ENCODE data around the gene EGLN3. TPM values are rescaled to one million over a fixed set of nuclear protein-coding genes. Genes with fewer than 3 reads are reported as not detected.
"Not testable (repeated sequence)": the region's sequence is repeated elsewhere in the genome, so short reads cannot be mapped to it uniquely, and the experiment has no call there.

EGLN3 gene
- total RNA-seq, 2 experiments from 2014 or later: 12.8 to 14.4 TPM

GRCh38 chr14:33978892-33979612 lies 28.2 kb upstream of the EGLN3 start:
- H3K9me3 Mint-ChIP-seq: peaks cover 2% of the 10 kb centered on the region
- no peak overlapping the region for H3K4me3 Mint-ChIP-seq
- ATAC-seq (ENCODE audit: low read depth) (no peak), DNase-seq (no peak)
- H3K36me3 Mint-ChIP-seq: peaks cover 2% of the 10 kb centered on the region
- POLR2A ChIA-PET: no interaction called here
- H3K27me3 Mint-ChIP-seq: peaks cover 14% of the 10 kb centered on the region
- no peak overlapping the region for H3K27ac Mint-ChIP-seq
- H3K4me1 Mint-ChIP-seq: peaks cover 14% of the 10 kb centered on the region

GRCh38 chr14:33972583-33973081 lies 21.8 kb upstream of the EGLN3 start:
- H3K27ac Mint-ChIP-seq: no peak overlapping the region
- H3K27me3 Mint-ChIP-seq: peaks cover 29% of the 10 kb centered on the region
- POLR2A ChIA-PET: no interaction called here
- no peak for DNase-seq
- H3K9me3 Mint-ChIP-seq: peaks cover 2% of the 10 kb centered on the region
- no peak overlapping the region for H3K4me3 Mint-ChIP-seq
- H3K4me1 Mint-ChIP-seq: no peaks in the 10 kb centered on the region
- no peaks in the 10 kb centered on the region for H3K36me3 Mint-ChIP-seq
- no peak for ATAC-seq (ENCODE audit: low read depth)

- POLR2A ChIA-PET, H3K27ac Mint-ChIP-seq, H3K4me1 Mint-ChIP-seq: not testable (repeated sequence)
These were observed 19.0 kb upstream of the EGLN3 start for GRCh38 chr14:33969846-33970245.

GRCh38 chr14:33968722-33969121 lies 17.8 kb upstream of the EGLN3 start:
- Mint-ChIP-seq H3K4me1 (no peaks in the 10 kb centered on the region), H3K27me3 (peaks cover 20% of the 10 kb centered on the region), H3K36me3 (no peaks in the 10 kb centered on the region), H3K4me3 (no peak overlapping the region), H3K27ac (no peak overlapping the region), H3K9me3 (peaks cover 2% of the 10 kb centered on the region)
- ATAC-seq (ENCODE audit: low read depth) (no peak), DNase-seq (no peak)
- POLR2A ChIA-PET: no interaction called here

More at GRCh38 chr14:33969846-33970245, 19.0 kb upstream of the EGLN3 start:
- not testable (repeated sequence) for ATAC-seq (ENCODE audit: low read depth); H3K36me3 Mint-ChIP-seq; H3K4me3 Mint-ChIP-seq; DNase-seq; H3K9me3 Mint-ChIP-seq
- peaks cover 25% of the 10 kb centered on the region for H3K27me3 Mint-ChIP-seq

- H3K4me3 Mint-ChIP-seq: no peak overlapping the region
- peaks cover 4% of the 10 kb centered on the region for H3K36me3 Mint-ChIP-seq
- H3K4me1 Mint-ChIP-seq: peaks cover 1% of the 10 kb centered on the region
- H3K27me3 Mint-ChIP-seq: peaks cover 18% of the 10 kb centered on the region
- POLR2A ChIA-PET: no interaction called here
- H3K9me3 Mint-ChIP-seq: peaks cover 7% of the 10 kb centered on the region
- no peak for DNase-seq
- H3K27ac Mint-ChIP-seq: no peak overlapping the region
- ATAC-seq (ENCODE audit: low read depth): no peak
These were observed 16.3 kb upstream of the EGLN3 start for GRCh38 chr14:33967138-33967537.

- Mint-ChIP-seq H3K9me3 (peaks cover 6% of the 10 kb centered on the region), H3K36me3 (peaks cover 4% of the 10 kb centered on the region), H3K27ac (no peak overlapping the region), H3K27me3 (peaks cover 19% of the 10 kb centered on the region), H3K4me3 (no peak overlapping the region), H3K4me1 (peaks cover 3% of the 10 kb centered on the region)
- DNase-seq (no peak), ATAC-seq (ENCODE audit: low read depth) (no peak)
- POLR2A ChIA-PET: no interaction called here
These were observed 15.4 kb upstream of the EGLN3 start for GRCh38 chr14:33966276-33966675.

- no peak overlapping the region for H3K27ac Mint-ChIP-seq
These were observed 13.9 kb upstream of the EGLN3 start for GRCh38 chr14:33964599-33965317.

GRCh38 chr14:33963892-33964291 lies 13.0 kb upstream of the EGLN3 start:
- H3K36me3 Mint-ChIP-seq: peaks cover 4% of the 10 kb centered on the region
- peaks cover 8% of the 10 kb centered on the region for H3K9me3 Mint-ChIP-seq
- DNase-seq (no peak), ATAC-seq (ENCODE audit: low read depth) (no peak)
- H3K4me3 Mint-ChIP-seq: no peak overlapping the region
- POLR2A ChIA-PET: no interaction called here
- H3K27ac Mint-ChIP-seq: no peak overlapping the region
- peaks cover 13% of the 10 kb centered on the region for H3K4me1 Mint-ChIP-seq
- H3K27me3 Mint-ChIP-seq: peaks cover 26% of the 10 kb centered on the region

More at GRCh38 chr14:33964599-33965317, 13.9 kb upstream of the EGLN3 start:
- Mint-ChIP-seq H3K9me3 (peaks cover 8% of the 10 kb centered on the region), H3K36me3 (peaks cover 4% of the 10 kb centered on the region), H3K4me3 (no peak overlapping the region), H3K4me1 (peaks cover 10% of the 10 kb centered on the region), H3K27me3 (peaks cover 22% of the 10 kb centered on the region)
- ATAC-seq (ENCODE audit: low read depth) (no peak), DNase-seq (no peak)
- POLR2A ChIA-PET: no interaction called here

GRCh38 chr14:33962466-33962865 lies 11.6 kb upstream of the EGLN3 start:
- H3K9me3 Mint-ChIP-seq; H3K36me3 Mint-ChIP-seq; DNase-seq; H3K27ac Mint-ChIP-seq; H3K4me3 Mint-ChIP-seq; ATAC-seq (ENCODE audit: low read depth); POLR2A ChIA-PET: not testable (repeated sequence)
- peaks cover 28% of the 10 kb centered on the region for H3K27me3 Mint-ChIP-seq
- peaks cover 13% of the 10 kb centered on the region for H3K4me1 Mint-ChIP-seq

GRCh38 chr14:33962016-33962415 lies 11.1 kb upstream of the EGLN3 start:
- Mint-ChIP-seq H3K27ac (no peak overlapping the region), H3K9me3 (peaks cover 8% of the 10 kb centered on the region), H3K4me3 (no peak overlapping the region), H3K27me3 (peaks cover 27% of the 10 kb centered on the region), H3K36me3 (peaks cover 4% of the 10 kb centered on the region), H3K4me1 (peaks cover 13% of the 10 kb centered on the region)
- POLR2A ChIA-PET: no interaction called here
- no peak for DNase-seq
- ATAC-seq (ENCODE audit: low read depth): no peak

GRCh38 chr14:33959692-33960151 lies 8.8 kb upstream of the EGLN3 start:
- Mint-ChIP-seq H3K4me3 (no peak overlapping the region), H3K27ac (no peak overlapping the region), H3K36me3 (peaks cover 4% of the 10 kb centered on the region), H3K4me1 (peaks cover 16% of the 10 kb centered on the region), H3K9me3 (peaks cover 8% of the 10 kb centered on the region), H3K27me3 (peaks cover 42% of the 10 kb centered on the region)
- POLR2A ChIA-PET: no interaction called here
- no peak for DNase-seq
- ATAC-seq (ENCODE audit: low read depth): no peak

GRCh38 chr14:33958605-33959226 lies 7.8 kb upstream of the EGLN3 start:
- Mint-ChIP-seq H3K4me1 (peaks cover 16% of the 10 kb centered on the region), H3K4me3 (no peak overlapping the region), H3K27me3 (peaks cover 52% of the 10 kb centered on the region), H3K36me3 (peaks cover 4% of the 10 kb centered on the region), H3K9me3 (peaks cover 8% of the 10 kb centered on the region), H3K27ac (no peak overlapping the region)
- ATAC-seq (ENCODE audit: low read depth) (no peak), DNase-seq (no peak)
- POLR2A ChIA-PET: no interaction called here

GRCh38 chr14:33957993-33958392 lies 7.1 kb upstream of the EGLN3 start:
- Mint-ChIP-seq H3K27ac (no peak overlapping the region), H3K27me3 (peaks cover 59% of the 10 kb centered on the region), H3K4me3 (no peak overlapping the region), H3K36me3 (peaks cover 4% of the 10 kb centered on the region), H3K9me3 (peaks cover 8% of the 10 kb centered on the region), H3K4me1 (peaks cover 16% of the 10 kb centered on the region)
- POLR2A ChIA-PET: no interaction called here
- ATAC-seq (ENCODE audit: low read depth): no peak
- DNase-seq: no peak
